ENCODE results near the gene RASGRF2.
"Not testable (repeated sequence)": the region's sequence is repeated elsewhere in the genome, so short reads cannot be mapped to it uniquely, and the experiment has no call there.

The RASGRF2 gene

GRCh38 chr5:81268521-81269196, 308.5 kb downstream of the RASGRF2 start:
- in situ Hi-C loops (cut with MboI; ENCODE audit: low sequenced_read_pairs) = no loop called here

GRCh38 chr5:81269751-81270393, 309.7 kb downstream of the RASGRF2 start:
- in situ Hi-C loops (cut with MboI; ENCODE audit: low sequenced_read_pairs) = no loop called here

GRCh38 chr5:81270394-81271027, 310.3 kb downstream of the RASGRF2 start:
- in situ Hi-C loops (cut with MboI; ENCODE audit: low sequenced_read_pairs) = not testable (repeated sequence)

Measured in HL-60/S4 (cell line).